ENCODE measurements around the gene ATP9B.

The ATP9B gene

DNA sequence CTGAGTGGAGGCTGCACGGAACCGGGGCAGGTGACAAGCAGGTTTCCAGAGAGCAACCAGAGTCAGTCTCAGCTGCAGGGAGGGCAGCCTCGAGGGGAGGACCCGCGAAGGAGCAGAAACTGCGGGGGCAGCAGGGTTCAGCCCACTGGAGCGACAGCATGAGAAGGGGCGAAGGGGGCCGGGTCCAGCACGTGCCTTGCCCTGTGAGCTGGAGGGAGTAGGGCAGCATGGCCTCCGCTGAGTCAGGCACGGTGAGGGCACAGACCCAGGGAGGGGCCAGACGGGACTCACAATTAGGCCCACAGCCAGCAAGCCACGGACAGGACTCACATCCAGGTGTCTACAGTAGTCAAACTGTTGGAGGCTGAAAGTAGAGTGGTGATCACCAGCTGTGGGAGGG lies 22.7 kb upstream of the ATP9B start:
- H3K4me3 ChIP-seq (ENCODE audit: low read length, poor library complexity, severe bottlenecking) = no peak overlapping the region
- H2AFZ ChIP-seq (ENCODE audit: low read length) = no peak overlapping the region
- no peaks in the 10 kb centered on the region for H3K36me3 ChIP-seq (ENCODE audit: insufficient read depth, low read length)
- H3K9me2 ChIP-seq (replicated peaks; ENCODE audit: low read depth, low read length) = no peaks in the 10 kb centered on the region
- no peaks in the 10 kb centered on the region for H4K20me1 ChIP-seq (ENCODE audit: insufficient read depth, low read length, poor library complexity, severe bottlenecking)
- H3F3A ChIP-seq (ENCODE audit: low read depth) = no peaks in the 10 kb centered on the region
- H3K9me3 ChIP-seq (ENCODE audit: insufficient read depth, low read depth, low read length) = no peaks in the 10 kb centered on the region; the same call in 1 of the 2 replicates
- no peak overlapping the region for H3K9ac ChIP-seq (ENCODE audit: low read depth, low read length, poor library complexity, severe bottlenecking)
- no peaks in the 10 kb centered on the region for H3K79me2 ChIP-seq (ENCODE audit: insufficient read depth, low read length)
- no peaks in the 10 kb centered on the region for H3K4me1 ChIP-seq (ENCODE audit: insufficient read depth, low read length, poor library complexity, severe bottlenecking)
- H3K27me3 ChIP-seq (ENCODE audit: insufficient read depth, low read length, poor library complexity, severe bottlenecking) = no peaks in the 10 kb centered on the region
- H3K4me2 ChIP-seq (ENCODE audit: low read depth, low read length, poor library complexity, severe bottlenecking) = no peak overlapping the region
- TF ChIP-seq EZH2phosphoT487 (IDR thresholded peaks at IDR 0.05; ENCODE audit: borderline replicate concordance) = no peak
- TF ChIP-seq, protein P1, sequence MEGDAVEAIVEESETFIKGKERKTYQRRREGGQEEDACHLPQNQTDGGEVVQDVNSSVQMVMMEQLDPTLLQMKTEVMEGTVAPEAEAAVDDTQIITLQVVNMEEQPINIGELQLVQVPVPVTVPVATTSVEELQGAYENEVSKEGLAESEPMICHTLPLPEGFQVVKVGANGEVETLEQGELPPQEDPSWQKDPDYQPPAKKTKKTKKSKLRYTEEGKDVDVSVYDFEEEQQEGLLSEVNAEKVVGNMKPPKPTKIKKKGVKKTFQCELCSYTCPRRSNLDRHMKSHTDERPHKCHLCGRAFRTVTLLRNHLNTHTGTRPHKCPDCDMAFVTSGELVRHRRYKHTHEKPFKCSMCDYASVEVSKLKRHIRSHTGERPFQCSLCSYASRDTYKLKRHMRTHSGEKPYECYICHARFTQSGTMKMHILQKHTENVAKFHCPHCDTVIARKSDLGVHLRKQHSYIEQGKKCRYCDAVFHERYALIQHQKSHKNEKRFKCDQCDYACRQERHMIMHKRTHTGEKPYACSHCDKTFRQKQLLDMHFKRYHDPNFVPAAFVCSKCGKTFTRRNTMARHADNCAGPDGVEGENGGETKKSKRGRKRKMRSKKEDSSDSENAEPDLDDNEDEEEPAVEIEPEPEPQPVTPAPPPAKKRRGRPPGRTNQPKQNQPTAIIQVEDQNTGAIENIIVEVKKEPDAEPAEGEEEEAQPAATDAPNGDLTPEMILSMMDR (conservative IDR thresholded peaks at IDR 0.05; ENCODE audit: low read length) = no peak

DNA sequence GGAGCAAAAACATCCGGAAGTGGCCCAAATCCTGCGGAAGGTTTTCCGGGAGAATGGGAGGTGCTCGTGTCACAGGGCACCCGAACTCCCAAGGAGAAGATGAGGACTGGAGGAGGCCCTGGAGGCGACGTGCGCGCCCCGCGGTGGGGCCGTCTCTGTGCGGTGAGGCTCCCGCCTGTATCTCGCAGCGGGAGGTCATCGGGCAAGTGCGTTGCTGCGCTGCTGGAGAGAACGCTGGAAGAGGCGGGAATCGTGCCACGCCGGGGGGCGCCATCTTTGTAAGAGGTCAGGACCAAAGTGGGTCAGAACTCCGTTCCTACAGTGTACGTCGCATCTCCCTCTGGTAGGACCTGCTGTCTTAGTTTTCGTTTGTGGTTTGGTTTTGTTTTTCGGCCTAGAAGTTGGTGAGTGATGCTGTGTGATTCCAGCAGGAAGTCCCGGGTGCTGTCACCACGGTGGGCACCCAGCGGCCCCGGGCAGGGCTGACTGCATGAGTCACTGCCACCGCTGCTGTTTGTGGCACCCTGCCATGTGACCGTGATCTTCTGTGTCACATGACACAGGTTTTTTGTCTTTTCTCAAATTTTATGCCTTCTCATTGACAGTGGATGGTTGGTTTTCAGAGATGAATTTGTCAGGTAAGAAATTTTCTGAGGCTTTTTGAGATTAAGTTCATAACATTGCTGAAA lies 21.5 kb upstream of the ATP9B start:
- Histone ChIP-seq H3F3A (ENCODE audit: low read depth) (no peaks in the 10 kb centered on the region), H3K4me1 (ENCODE audit: insufficient read depth, low read length, poor library complexity, severe bottlenecking) (no peaks in the 10 kb centered on the region), H3K36me3 (ENCODE audit: insufficient read depth, low read length) (no peaks in the 10 kb centered on the region), H4K20me1 (ENCODE audit: insufficient read depth, low read length, poor library complexity, severe bottlenecking) (no peaks in the 10 kb centered on the region), H3K9ac (ENCODE audit: low read depth, low read length, poor library complexity, severe bottlenecking) (no peak overlapping the region), H3K4me3 (ENCODE audit: low read length, poor library complexity, severe bottlenecking) (no peak overlapping the region), H3K4me2 (ENCODE audit: low read depth, low read length, poor library complexity, severe bottlenecking) (no peak overlapping the region), H2AFZ (ENCODE audit: low read length) (no peak overlapping the region), H3K9me3 (ENCODE audit: insufficient read depth, low read depth, low read length) (no peaks in the 10 kb centered on the region; the same call in 1 of the 2 replicates), H3K79me2 (ENCODE audit: insufficient read depth, low read length) (no peaks in the 10 kb centered on the region), H3K27me3 (ENCODE audit: insufficient read depth, low read length, poor library complexity, severe bottlenecking) (no peaks in the 10 kb centered on the region), H3K9me2 (replicated peaks; ENCODE audit: low read depth, low read length) (no peaks in the 10 kb centered on the region)
- TF ChIP-seq, protein P1 (conservative IDR thresholded peaks at IDR 0.05; ENCODE audit: low read length) = no peak
- no peak for TF ChIP-seq EZH2phosphoT487 (IDR thresholded peaks at IDR 0.05; ENCODE audit: borderline replicate concordance)

DNA sequence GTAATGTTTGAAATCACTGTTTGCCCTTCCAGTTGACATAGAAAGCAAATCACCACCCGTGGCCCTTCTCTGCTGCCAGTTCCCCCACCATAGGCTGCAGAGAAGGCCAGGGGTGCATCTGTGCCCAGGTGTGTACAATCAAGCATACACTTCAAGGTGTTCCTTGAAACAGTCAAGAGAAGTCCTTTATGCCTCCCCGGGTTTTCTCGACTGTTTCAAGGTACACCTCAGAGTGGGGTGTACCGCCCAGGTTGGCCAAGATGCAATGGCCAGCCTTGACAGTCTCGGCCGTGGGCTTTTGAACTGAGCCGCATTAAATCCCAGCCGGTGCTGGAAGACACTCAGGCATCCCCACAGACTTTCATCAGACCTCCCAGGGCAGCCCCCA lies 21.0 kb upstream of the ATP9B start:
- H3K9ac ChIP-seq (ENCODE audit: low read depth, low read length, poor library complexity, severe bottlenecking) = no peak overlapping the region
- no peaks in the 10 kb centered on the region for H4K20me1 ChIP-seq (ENCODE audit: insufficient read depth, low read length, poor library complexity, severe bottlenecking)
- H3K4me1 ChIP-seq (ENCODE audit: insufficient read depth, low read length, poor library complexity, severe bottlenecking) = no peaks in the 10 kb centered on the region
- no peak overlapping the region for H2AFZ ChIP-seq (ENCODE audit: low read length)
- no peaks in the 10 kb centered on the region for H3K9me2 ChIP-seq (replicated peaks; ENCODE audit: low read depth, low read length)
- no peaks in the 10 kb centered on the region for H3K79me2 ChIP-seq (ENCODE audit: insufficient read depth, low read length)
- no peaks in the 10 kb centered on the region for H3F3A ChIP-seq (ENCODE audit: low read depth)
- H3K36me3 ChIP-seq (ENCODE audit: insufficient read depth, low read length) = no peaks in the 10 kb centered on the region
- no peak overlapping the region for H3K4me3 ChIP-seq (ENCODE audit: low read length, poor library complexity, severe bottlenecking)
- no peak overlapping the region for H3K4me2 ChIP-seq (ENCODE audit: low read depth, low read length, poor library complexity, severe bottlenecking)
- TF ChIP-seq, protein P1 (conservative IDR thresholded peaks at IDR 0.05; ENCODE audit: low read length) = no peak
- no peak for TF ChIP-seq EZH2phosphoT487 (IDR thresholded peaks at IDR 0.05; ENCODE audit: borderline replicate concordance)
- H3K27me3 ChIP-seq (ENCODE audit: insufficient read depth, low read length, poor library complexity, severe bottlenecking) = no peaks in the 10 kb centered on the region
- H3K9me3 ChIP-seq (ENCODE audit: insufficient read depth, low read depth, low read length) = no peaks in the 10 kb centered on the region

All from Loucy (cell line).